Activated CD4-positive, alpha-beta T cell treated with anti-CD3 and anti-CD28 coated beads, Interleukin-2, amount 10 ng/mL, durations not matched to agents 24 days and 14 days (primary cell): ENCODE measurements around the gene SART1. TPM values are rescaled to one million over a fixed set of nuclear protein-coding genes. Genes with fewer than 3 reads are reported as not detected.
"Not testable (repeated sequence)": the region's sequence is repeated elsewhere in the genome, so short reads cannot be mapped to it uniquely, and the experiment has no call there.

ENCODE experiments used
- DNase-seq: peaks from one replicate; pipeline ENCODE4 v3.0.0; 2022
- H3K27ac Mint-ChIP-seq: one replicate; pipeline ENCODE4 v1.8.0; 2022; ENCODE audit warnings: mild to moderate bottlenecking, mixed read lengths
- H3K27me3 Mint-ChIP-seq: one replicate; pipeline ENCODE4 v1.8.0; 2022; ENCODE audit warnings: mixed read lengths
- H3K36me3 Mint-ChIP-seq: one replicate; pipeline ENCODE4 v1.8.0; 2022; ENCODE audit warnings: low read depth, mild to moderate bottlenecking, mixed read lengths
- H3K4me1 Mint-ChIP-seq: one replicate; pipeline ENCODE4 v1.8.0; 2021; ENCODE audit warnings: mixed read lengths
- H3K4me3 Mint-ChIP-seq: one replicate; pipeline ENCODE4 v1.8.0; 2022; ENCODE audit warnings: mild to moderate bottlenecking, moderate library complexity, mixed read lengths
- H3K9me3 Mint-ChIP-seq: one replicate; pipeline ENCODE4 v1.8.0; 2021; ENCODE audit warnings: mixed read lengths
- intact Hi-C: fragments of 100-400 bp; cut with micrococcal nuclease; formaldehyde crosslinking; loops from one replicate; pipeline ENCODE4 v1.15.1; 2023
- total RNA-seq: library from RNA; stranded (reverse); gene quantifications from 2 replicates; pipeline ENCODE4 v1.2.3, GENCODE V29; 2022

The SART1 gene
- total RNA-seq, 1 donor from 2014 or later = 104 TPM

DNA sequence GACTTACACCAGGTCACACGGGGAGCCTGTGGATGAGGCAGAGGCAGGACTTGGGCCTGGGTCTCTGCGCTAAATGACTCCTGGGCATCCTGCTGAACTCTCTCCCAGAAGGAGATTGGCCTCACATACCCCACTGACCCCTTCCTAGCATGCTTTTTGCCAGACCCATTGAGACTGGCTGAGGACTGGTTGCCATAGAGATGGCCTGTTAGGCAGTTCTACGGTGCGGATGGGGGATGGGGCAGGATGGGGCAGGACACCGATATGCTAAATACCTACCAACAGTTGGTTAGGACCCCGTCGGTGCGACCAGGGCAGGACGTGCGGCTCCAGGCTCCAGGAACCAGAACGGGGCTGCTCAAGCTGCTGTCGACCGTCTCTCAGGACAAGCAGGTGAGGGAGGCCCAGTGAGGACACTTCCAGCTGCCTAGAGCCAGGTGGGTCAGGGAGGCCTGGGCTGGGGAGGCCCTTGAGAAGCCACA, 16.1 kb upstream of the SART1 start, which contains the start of gene TSGA10IP:
Gene TSGA10IP (plus strand): TSS at position 51 of the 482 bp plus-strand sequence. CDS start 196 bp downstream, at position 247.
- intact Hi-C loops = no loop called here
- Mint-ChIP-seq H3K4me1 (peaks cover 7% of the 10 kb centered on the region), H3K36me3 (no peaks in the 10 kb centered on the region), H3K27me3 (peaks cover 8% of the 10 kb centered on the region), H3K4me3 (no peak within 1 kb of the TSS), H3K9me3 (no peaks in the 10 kb centered on the region), H3K27ac (no peak within 1 kb of the TSS)
- DNase-seq = no peak

DNA sequence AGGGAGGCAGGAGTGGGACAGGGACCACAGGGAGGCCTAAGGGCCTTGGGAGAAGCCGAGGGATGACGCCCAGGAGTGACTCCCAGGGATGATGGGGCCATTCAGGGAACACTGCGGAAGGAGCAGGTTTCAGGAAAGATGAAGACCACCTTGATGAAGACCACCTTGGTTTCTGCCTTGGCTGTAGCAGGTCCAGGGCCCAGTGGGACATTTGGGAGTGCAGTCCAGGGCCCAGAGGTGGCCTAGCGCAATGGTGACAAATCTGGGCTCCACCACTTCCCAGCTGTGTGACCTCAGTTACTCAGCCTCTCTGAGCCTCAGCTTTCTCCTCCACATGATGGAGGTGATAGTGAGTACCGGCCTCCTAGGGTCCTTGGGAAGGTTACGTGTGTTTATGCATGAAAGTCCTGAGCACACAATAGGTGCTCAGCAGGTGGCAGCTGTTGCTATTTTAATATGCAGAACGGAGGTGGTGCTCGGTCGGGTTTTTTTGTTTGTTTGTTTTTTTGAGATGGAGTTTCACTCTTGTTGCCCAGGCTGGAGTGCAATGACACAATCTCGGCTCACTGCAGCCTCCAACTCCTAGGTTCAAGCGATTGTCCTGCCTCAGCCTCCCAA, 15.5 kb upstream of the SART1 start:
- no peak for DNase-seq
- Mint-ChIP-seq H3K27ac (no peak overlapping the region), H3K9me3 (no peaks in the 10 kb centered on the region), H3K36me3 (no peaks in the 10 kb centered on the region), H3K4me1 (peaks cover 6% of the 10 kb centered on the region), H3K4me3 (no peak overlapping the region), H3K27me3 (peaks cover 10% of the 10 kb centered on the region)
- intact Hi-C loops = no loop called here

DNA sequence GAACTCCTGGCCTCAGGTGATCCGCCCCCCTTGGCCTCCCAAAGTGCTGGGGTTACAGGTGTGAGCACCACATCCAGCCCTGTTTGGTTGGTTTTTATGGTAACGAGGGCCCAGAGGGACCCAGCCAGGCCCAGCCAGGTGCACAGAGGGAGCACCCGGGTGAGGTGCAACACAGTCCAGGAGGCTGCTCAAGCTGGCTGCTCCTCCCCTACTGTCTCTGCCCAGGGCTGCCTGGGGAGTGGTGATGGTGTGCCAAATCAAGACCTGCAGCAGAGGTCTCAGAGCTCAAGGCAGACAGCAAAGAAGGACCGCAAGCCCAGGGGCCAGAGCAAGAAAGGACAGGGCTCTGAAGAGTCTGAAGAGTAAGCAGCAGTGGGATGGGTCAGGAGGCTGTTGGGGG, 14.9 kb upstream of the SART1 start:
- no peak overlapping the region for H3K4me3 Mint-ChIP-seq
- peaks cover under 1% of the 10 kb centered on the region for H3K4me1 Mint-ChIP-seq
- H3K9me3 Mint-ChIP-seq = no peaks in the 10 kb centered on the region
- H3K27me3 Mint-ChIP-seq = peaks cover 8% of the 10 kb centered on the region
- intact Hi-C loops = no loop called here
- H3K36me3 Mint-ChIP-seq = no peaks in the 10 kb centered on the region
- H3K27ac Mint-ChIP-seq = no peak overlapping the region
- no peak for DNase-seq

DNA sequence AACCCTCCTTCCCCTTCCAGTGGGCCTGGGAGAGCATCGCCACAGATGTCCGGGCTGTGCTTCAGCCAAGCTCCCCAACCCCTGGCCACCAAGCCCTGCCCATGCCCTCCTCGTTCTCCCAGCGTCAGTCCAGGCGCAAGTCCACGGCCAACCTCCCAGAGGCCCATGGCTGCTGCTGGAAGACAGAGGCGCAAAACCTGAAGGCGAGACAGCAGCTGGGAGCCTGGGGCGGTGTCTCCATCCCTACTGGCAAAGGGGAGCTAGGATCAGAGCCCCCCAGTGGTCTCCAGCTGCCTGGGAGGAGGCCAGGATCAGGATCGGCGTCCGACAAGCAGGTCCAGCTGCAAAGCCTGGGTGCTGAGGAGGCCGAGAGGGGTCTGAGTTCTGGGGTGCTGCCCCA, 14.4 kb upstream of the SART1 start:
- no peak for DNase-seq
- no peaks in the 10 kb centered on the region for H3K36me3 Mint-ChIP-seq
- peaks cover 10% of the 10 kb centered on the region for H3K27me3 Mint-ChIP-seq
- intact Hi-C loops = no loop called here
- no peak overlapping the region for H3K27ac Mint-ChIP-seq
- no peaks in the 10 kb centered on the region for H3K4me1 Mint-ChIP-seq
- H3K9me3 Mint-ChIP-seq = no peaks in the 10 kb centered on the region
- no peak overlapping the region for H3K4me3 Mint-ChIP-seq

DNA sequence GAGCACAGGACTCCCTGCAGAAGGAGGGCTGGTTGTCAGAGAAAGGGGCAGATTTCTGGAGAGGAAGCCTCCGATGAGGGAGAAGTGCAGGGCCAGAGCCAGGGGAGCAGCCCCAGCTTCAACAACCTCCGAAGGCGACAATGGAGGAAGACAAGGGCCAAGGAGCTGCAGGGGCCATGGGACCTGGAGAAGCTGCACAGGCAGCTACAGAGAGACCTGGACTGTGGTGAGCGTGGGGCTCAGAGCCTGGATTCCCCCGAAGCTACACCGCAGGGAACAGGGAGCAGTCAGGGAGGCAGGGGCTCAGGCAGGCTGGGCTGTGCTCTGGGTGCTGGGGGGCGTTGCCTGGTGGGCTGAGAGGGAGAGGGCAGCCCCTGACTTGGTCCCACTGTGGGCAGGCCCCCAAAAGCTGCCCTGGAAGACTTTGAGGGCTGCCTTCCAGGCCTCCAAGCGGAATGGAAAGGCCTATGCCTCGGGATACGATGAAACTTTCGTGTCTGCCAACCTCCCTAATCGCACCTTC, 13.9 kb upstream of the SART1 start:
- Mint-ChIP-seq H3K27ac (no peak overlapping the region), H3K27me3 (peaks cover 10% of the 10 kb centered on the region), H3K4me1 (no peaks in the 10 kb centered on the region), H3K9me3 (no peaks in the 10 kb centered on the region), H3K4me3 (no peak overlapping the region), H3K36me3 (no peaks in the 10 kb centered on the region)
- intact Hi-C loops = no loop called here
- no peak for DNase-seq

DNA sequence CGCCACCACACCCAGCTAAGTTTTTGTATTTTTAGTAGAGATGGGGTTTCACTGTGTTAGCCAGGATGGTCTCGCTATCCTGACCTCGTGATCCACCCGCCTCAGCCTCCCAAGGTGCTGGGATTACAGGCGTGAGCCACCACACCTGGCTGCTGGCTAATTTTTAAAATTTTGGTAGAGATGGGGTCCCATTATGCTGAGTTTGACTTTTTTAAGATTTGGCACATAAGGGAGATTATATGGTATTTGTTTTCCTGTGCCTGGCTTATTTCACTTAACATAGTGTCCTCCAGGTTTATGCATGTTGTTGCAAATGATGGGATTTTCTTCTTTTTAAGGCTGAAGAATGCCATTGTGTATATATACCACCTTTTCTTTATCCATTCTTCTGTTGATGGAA, 10.8 kb upstream of the SART1 start:
- H3K36me3 Mint-ChIP-seq, DNase-seq, H3K4me3 Mint-ChIP-seq, H3K9me3 Mint-ChIP-seq, H3K4me1 Mint-ChIP-seq, intact Hi-C loops, H3K27ac Mint-ChIP-seq: not testable (repeated sequence)
- peaks cover 10% of the 10 kb centered on the region for H3K27me3 Mint-ChIP-seq

DNA sequence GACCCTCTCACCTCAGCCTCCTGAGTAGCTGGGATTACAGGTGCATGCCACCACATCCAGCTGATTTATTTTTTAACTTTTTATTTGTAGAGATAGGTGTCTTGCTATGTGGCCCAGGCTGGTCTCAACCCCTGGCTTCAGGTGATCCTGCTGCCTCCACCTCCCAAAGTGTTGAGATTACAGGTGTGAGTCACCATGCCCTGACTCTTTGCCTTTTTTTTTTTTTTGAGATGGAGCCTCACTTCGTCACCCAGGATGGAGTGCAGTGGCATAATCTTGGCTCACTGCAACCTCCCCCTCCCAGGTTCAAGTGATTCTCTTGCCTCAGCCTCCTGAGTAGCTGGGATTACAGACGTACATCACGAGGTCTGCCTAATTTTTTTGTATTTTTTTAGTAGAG, 9.9 kb upstream of the SART1 start:
- H3K4me1 Mint-ChIP-seq, H3K36me3 Mint-ChIP-seq, DNase-seq, intact Hi-C loops, H3K4me3 Mint-ChIP-seq, H3K27ac Mint-ChIP-seq, H3K9me3 Mint-ChIP-seq: not testable (repeated sequence)
- peaks cover 10% of the 10 kb centered on the region for H3K27me3 Mint-ChIP-seq

DNA sequence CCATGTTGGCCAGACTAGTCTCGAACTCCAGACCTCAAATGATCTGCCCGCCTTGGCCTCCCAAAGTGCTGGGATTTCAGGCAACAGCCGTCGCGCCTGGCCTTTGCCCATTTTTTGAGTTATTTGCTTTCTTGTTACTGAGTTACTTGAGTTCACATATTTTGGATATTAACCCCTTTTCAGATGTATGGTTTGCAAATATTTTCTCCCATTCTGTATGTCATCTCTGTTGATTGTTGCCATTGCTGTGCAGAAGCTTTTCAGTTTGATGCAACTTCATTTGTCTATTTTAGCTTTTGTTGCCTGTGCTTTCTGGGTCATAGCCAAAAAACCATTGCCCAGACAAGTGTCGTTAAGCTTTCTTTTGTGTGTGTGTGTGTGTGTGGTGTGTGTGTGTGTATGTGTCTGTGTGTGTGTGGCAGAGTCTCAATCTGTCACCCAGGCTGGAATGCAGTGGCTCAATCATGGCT, 9.4 kb upstream of the SART1 start:
- Mint-ChIP-seq H3K27me3 (peaks cover 10% of the 10 kb centered on the region), H3K4me3 (no peak overlapping the region), H3K27ac (no peak overlapping the region), H3K4me1 (peaks cover 7% of the 10 kb centered on the region), H3K9me3 (no peaks in the 10 kb centered on the region), H3K36me3 (no peaks in the 10 kb centered on the region)
- intact Hi-C loops = no loop called here
- DNase-seq = no peak

DNA sequence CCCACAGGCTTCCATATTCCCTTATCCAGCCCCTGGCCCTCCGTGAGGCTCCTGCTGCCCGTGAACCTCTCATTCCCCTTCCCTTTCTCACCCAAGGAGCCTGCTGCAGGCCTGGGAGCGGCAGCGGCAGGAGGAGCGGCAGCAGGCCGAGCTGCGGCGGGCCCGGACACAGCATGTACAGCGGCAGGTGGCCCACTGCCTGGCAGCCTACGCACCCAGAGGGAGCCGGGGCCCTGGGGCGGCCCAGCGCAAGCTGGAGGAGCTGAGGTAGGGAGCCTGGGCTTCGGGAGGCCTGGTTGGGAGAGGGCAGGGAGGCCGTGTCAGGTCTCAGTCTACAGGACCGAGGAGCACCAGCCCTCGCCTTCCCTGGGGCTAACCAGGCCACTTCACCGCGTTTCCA, 8.1 kb upstream of the SART1 start:
- Mint-ChIP-seq H3K4me1 (peaks cover 14% of the 10 kb centered on the region), H3K4me3 (no peak overlapping the region)

DNA sequence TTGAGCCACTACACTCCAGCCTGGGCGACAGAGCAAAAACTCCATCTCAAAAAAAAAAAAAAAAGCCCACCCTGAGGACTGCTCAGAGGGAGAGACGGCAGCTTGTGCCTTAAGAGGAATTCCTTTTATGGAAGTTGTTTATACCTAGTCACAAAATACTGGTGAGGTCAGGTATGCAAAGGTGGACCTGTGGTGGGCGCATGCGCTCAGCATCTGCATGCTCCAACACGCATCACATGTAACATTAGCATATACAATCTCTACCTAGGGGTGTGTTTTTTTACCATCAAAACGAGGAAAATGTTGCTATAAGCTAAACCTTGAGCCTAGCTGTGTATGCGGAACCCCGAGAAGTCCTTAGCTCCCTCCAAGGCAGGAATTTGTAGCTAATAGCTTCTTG, 6.8 kb upstream of the SART1 start:
- Mint-ChIP-seq H3K36me3 (no peaks in the 10 kb centered on the region), H3K4me1 (peaks cover 14% of the 10 kb centered on the region), H3K27me3 (peaks cover 6% of the 10 kb centered on the region), H3K9me3 (no peaks in the 10 kb centered on the region), H3K27ac (no peak overlapping the region), H3K4me3 (no peak overlapping the region)
- no peak for DNase-seq
- intact Hi-C loops = no loop called here

More for the DNA sequence above, 8.1 kb upstream of the SART1 start:
- no peak for DNase-seq
- H3K9me3 Mint-ChIP-seq = no peaks in the 10 kb centered on the region
- no peak overlapping the region for H3K27ac Mint-ChIP-seq
- no peaks in the 10 kb centered on the region for H3K36me3 Mint-ChIP-seq
- intact Hi-C loops = no loop called here
- H3K27me3 Mint-ChIP-seq = peaks cover 8% of the 10 kb centered on the region

DNA sequence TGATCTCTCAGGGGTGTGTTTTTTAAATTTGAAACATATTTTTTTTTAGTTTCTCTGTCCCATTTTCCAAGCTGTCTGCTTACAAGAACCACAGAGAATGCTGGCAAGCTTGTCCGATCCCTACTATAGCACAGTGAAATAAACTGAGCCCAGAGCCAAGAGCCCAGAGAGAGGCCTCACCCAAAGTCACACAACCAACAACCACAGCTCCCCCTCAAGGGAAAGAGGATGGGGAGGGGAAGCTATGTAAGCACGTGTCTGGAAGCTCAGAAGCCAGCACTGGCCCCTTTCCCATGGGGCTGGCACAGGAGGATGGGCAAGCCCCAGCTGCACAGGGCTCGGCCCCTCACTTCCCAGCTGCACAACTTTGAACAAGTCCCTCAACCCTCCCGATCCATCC, 3.2 kb upstream of the SART1 start:
- H3K27ac Mint-ChIP-seq = peak overlapping the region; percentile 49
- H3K9me3 Mint-ChIP-seq = no peaks in the 10 kb centered on the region
- no peak for DNase-seq
- peaks cover 14% of the 10 kb centered on the region for H3K36me3 Mint-ChIP-seq
- peaks cover 35% of the 10 kb centered on the region for H3K4me1 Mint-ChIP-seq
- H3K27me3 Mint-ChIP-seq = peaks cover 1% of the 10 kb centered on the region
- H3K4me3 Mint-ChIP-seq = no peak overlapping the region
- intact Hi-C loops = no loop called here

DNA sequence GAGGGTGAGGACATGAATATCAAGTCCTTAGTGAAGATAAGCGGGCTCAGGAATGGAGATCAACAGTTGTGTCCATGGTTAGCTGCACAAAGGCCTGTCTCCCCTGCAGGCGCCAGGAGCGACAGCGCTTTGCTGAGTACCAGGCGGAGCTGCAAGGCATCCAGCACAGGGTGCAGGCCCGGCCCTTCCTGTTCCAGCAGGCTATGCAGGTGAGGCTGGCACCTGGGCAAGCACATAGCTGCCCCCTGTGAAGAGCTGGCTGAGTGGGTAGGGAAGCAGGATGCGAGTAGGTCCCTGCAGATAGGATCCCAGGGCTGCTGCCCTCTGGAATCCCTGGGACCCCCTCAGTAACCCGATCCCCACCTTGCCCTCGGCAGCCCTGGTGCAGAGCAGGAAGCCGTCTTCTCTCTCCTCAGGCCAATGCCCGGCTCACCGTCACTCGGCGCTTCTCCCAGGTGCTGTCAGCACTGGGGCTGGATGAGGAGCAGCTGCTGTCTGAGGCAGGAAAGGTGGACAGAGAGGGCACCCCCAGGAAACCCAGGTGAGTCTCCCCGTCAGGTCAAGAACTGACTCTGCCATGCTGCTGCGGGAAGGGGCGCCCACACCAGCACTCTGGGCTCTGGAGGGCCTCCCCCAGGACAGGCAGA, 2.6 kb upstream of the SART1 start:
- Mint-ChIP-seq H3K4me1 (peaks cover 40% of the 10 kb centered on the region), H3K36me3 (peaks cover 18% of the 10 kb centered on the region), H3K27me3 (peaks cover 1% of the 10 kb centered on the region), H3K4me3 (no peak overlapping the region), H3K9me3 (no peaks in the 10 kb centered on the region), H3K27ac (no peak overlapping the region)
- intact Hi-C loops = no loop called here
- DNase-seq = no peak

DNA sequence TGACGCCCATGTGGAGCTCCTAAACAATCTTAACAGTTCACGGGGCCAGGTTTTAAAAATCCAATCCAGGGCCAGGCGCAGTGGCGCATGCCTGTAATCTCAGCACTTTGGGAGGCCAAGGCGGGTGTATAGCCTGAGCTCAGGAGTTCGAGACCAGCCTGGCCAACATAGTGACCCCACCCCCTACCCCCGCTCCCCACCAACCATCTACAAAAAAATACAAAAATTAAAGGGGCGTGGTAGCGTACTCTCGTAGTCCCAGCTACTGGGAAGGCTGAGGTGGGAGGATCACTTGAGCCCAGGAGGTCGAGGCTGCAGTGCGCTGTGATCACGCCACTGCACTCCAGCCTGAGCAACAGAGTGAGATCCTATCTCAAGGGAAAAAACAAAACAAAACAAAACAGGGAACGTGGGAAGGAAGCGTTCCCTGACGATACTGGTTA, 689 bp upstream of the SART1 start:
- Mint-ChIP-seq H3K27ac (peak overlapping the region; percentile 95), H3K9me3 (no peaks in the 10 kb centered on the region), H3K4me3 (peak overlapping the region; percentile 90), H3K36me3 (peaks cover 33% of the 10 kb centered on the region), H3K27me3 (peaks cover 1% of the 10 kb centered on the region), H3K4me1 (peaks cover 41% of the 10 kb centered on the region)
- intact Hi-C loops = loop anchor here (1.0 to 2.0 kb wide), 6 partner anchors 33 to 102 kb away; partner anchors contain the start of genes BANF1, C11orf68, DRAP1 and EIF1AD
- no peak for DNase-seq

DNA sequence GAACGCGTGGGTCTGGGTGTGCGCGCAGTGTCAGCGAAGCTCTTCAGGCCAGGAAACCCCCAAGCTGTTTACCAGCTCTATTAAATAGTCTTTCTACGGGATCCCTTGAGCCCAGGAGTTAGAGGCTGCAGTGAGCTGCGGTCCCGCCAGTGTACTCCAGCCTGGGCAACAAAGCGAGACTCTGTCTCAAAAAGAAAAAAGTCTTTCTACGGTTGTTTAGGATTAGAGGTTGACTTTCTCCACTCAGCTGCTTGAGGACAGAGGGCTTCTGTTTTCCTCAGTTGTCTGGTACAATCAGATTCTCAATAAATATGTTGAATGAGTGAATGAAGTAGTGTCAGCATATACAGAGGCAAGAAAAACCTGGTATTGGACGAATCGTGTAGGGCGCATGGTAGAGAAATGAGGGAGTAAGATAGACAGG, 619 bp downstream of the SART1 start:
- H3K4me3 Mint-ChIP-seq = peak overlapping the region; percentile 90
- no peak for DNase-seq
- intact Hi-C loops = no loop called here

More for the DNA sequence above, 619 bp downstream of the SART1 start:
- Mint-ChIP-seq H3K27ac (peak overlapping the region; percentile 78), H3K36me3 (peaks cover 43% of the 10 kb centered on the region), H3K27me3 (peaks cover 1% of the 10 kb centered on the region), H3K9me3 (no peaks in the 10 kb centered on the region), H3K4me1 (peaks cover 34% of the 10 kb centered on the region)
